GM21447 (cell line): ENCODE measurements around the gene GALR3.
A peak's percentile ranks its signal among the peaks of the same experiment; 100 is the strongest.
"Not testable (repeated sequence)": the region's sequence is repeated elsewhere in the genome, so short reads cannot be mapped to it uniquely, and the experiment has no call there.

ENCODE experiments used
- ATAC-seq: cut with Tn5 transposase; IDR thresholded peaks from one replicate; pipeline ENCODE4 v1.9.1; 2021; ENCODE audit not compliant: unreplicated experiment

Gene GALR3, protein sequence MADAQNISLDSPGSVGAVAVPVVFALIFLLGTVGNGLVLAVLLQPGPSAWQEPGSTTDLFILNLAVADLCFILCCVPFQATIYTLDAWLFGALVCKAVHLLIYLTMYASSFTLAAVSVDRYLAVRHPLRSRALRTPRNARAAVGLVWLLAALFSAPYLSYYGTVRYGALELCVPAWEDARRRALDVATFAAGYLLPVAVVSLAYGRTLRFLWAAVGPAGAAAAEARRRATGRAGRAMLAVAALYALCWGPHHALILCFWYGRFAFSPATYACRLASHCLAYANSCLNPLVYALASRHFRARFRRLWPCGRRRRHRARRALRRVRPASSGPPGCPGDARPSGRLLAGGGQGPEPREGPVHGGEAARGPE

DNA sequence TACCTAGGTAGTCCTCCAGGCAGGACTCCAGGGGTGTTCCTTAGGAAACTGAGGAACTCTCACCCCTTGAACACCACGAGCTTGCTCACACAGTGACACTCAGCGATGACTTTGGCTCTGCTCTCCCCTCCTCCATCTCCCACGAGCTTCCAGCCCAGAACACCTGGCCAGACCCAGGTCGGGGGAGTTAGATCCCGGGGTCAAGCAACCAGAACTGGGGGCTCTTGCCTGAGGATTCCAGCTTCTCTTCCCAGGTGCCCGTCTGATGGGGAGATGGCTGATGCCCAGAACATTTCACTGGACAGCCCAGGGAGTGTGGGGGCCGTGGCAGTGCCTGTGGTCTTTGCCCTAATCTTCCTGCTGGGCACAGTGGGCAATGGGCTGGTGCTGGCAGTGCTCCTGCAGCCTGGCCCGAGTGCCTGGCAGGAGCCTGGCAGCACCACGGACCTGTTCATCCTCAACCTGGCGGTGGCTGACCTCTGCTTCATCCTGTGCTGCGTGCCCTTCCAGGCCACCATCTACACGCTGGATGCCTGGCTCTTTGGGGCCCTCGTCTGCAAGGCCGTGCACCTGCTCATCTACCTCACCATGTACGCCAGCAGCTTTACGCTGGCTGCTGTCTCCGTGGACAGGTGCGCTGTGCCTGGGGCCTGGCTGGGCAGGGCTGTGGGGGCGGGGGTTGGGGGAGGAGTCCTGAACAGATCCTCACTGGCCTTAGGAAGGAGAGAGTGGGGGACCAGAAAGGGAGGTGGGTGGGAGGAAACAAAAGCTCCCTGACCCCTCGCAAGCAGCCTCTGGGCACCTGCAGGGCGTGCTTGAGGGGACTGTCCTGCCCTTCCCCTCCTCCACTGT, at the start of gene GALR3:
GALR3 (plus strand) TSS at position 249 of the 852 bp plus-strand sequence; CDS start at position 274, 25 bp downstream.
- ATAC-seq, result no peak

DNA sequence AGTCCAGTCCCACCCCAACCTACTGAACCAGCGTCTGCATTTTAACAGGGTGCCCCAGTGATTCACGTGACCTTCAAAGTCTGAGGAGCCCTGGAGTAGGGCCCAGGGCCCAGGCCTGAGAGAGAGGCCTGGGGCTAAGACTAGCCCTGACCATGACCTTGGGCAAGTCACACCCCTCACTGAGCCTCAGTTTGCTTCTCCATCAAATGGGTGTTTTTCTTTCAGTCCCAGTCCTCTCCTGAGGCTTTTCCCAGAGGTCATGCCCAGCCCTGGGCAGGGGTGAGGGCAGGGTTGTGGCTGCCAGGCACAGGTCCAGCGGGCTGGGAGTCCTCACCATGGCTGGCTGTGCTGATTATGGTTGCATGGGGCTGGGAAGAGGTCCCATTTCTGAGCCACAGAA, 48.5 kb upstream of the GALR3 start:
- no peak for ATAC-seq

DNA sequence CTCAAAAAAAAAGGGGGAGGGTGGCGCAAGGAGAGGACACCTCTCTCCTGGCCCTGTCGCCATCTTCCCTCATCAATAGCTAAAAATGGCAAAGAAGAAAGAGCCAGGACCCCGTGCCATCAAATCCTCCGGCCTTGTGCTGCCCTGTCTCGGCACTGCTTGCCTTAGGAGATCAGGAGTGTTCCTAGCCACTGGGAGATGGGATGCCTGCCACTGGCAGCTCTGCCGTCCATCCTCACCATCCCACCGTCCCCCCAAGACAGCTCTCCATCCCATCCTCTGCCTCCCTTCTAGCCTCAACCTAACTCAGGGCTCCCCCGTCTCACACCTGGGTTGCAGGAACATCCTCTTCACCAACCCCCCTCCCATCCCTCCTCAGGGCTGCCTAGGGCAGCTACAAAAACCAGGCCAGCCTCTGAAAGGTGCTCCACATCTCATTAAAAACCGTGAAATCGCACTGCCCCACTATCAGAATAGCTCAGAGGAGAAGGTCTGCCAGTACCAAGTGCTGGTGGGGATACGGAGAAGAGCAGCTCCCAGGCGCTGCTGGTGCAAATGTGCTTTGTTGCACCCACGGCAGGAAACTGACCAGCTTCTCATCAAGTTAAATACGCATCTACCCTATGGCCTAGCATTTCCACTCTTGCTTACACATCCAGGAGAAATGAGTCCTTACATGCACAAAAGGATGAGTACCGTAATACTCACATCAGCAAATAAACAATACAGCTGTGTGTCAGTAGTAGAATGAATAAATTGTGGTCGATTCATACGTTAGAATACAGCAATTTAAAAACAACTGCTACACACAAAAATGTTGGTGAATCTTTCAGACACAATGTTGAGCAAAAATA, 47.2 kb upstream of the GALR3 start:
- ATAC-seq, result no peak

DNA sequence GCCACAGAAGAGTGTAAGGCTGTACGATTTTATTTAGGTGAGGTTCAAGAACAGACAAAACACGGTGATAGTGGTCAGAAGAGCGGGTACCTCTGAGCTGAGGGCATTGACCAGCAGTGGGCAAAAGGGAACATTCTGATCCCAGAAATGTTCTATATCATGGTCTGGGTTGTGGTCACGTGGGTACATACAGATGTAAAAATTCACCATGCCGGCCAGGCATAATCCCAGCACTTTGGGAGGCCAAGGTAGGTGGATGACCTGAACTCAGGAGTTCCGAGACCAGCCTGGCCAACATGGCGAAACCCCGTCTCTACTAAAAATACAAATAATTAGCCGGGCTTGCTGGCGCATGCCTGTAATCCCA, 46.6 kb upstream of the GALR3 start:
- ATAC-seq, result no peak

DNA sequence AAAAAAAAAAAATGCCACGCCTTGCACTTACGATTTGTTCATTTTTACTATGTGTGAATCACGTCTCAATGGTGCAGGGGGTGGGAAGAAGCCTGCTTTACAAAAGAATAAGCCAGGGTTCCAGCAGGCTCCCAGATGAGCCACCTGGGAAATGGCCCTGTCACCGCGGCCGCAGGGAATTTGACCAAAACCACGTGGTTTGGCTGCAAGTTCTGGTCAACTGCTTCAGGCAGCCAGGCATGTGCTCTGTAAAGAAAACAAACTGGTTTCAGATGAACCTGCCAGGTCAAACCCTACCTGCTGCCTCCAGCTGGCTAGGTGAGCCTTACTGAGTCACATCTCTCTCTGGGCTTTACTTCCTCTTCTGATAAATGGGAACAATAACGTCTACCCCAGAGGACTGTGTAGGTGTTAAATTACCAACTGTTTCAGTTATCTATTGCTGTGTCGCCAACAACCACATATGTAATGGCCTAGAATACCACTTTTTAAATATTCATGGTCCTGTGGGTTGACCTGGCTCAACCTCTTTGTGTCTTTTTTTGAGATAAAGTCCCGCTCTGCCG, 46.0 kb upstream of the GALR3 start:
- ATAC-seq, result peak; percentile 67

DNA sequence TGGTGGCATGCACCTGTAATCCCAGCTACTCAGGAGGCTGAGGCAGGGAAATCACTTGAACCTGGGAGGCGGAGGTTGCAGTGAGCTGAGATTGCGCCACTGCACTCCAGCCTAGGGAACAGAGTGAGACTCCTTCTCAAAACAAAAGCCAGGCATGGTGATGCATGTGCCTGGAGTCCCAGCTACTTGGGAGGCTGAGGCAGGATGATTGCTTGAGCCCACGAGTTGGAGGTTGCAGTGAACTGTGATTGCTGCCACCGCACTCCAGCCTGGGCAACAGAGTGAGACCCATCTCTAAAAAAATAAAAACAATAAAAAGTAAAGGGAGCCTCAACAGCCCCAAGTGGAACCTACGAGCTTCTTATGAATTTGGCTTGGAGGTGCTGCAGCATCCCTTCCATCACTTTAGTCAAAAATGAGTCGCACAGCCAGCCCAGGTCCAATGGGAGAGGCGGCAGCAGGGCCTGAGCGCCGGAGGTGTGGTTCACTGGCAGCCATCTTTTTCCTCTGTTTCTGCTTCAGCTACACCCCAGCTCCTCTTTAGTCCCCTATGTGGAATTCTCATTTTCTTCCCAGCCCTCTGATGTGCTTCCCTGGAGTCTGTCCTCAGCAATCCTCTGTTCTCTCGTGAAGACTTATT, 44.7 kb upstream of the GALR3 start:
- ATAC-seq, result no peak

DNA sequence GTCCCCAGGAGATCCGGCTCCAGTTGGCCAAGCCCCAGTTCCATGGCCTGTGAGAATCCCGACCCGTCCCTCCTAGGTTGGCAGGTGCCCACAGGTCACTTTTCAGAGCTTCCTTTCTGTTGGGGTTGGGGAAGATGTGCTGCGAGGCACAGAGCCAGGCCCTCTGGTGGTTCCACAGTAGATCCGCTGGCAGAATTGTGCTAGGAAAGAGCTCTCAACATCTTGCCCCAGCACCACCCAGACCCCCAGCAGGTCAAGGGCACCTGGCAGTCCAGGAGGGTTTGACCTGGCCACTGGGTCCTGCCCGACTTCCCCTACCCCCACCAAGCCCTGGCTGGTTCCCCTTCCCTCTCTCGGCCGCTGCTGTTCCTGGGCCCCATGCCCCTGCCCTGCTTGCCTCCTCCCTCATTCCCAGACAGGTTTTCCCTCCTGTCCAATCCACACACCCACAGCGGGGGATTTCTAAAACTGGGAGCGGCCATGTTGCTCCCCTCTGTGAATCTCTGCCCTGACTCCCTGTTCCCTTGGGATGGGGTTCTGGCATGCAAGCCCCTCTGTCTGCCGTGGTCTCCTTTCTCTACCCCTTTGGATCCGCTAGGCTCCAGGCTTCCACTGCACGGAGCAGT, 41.6 kb upstream of the GALR3 start:
- no peak for ATAC-seq

DNA sequence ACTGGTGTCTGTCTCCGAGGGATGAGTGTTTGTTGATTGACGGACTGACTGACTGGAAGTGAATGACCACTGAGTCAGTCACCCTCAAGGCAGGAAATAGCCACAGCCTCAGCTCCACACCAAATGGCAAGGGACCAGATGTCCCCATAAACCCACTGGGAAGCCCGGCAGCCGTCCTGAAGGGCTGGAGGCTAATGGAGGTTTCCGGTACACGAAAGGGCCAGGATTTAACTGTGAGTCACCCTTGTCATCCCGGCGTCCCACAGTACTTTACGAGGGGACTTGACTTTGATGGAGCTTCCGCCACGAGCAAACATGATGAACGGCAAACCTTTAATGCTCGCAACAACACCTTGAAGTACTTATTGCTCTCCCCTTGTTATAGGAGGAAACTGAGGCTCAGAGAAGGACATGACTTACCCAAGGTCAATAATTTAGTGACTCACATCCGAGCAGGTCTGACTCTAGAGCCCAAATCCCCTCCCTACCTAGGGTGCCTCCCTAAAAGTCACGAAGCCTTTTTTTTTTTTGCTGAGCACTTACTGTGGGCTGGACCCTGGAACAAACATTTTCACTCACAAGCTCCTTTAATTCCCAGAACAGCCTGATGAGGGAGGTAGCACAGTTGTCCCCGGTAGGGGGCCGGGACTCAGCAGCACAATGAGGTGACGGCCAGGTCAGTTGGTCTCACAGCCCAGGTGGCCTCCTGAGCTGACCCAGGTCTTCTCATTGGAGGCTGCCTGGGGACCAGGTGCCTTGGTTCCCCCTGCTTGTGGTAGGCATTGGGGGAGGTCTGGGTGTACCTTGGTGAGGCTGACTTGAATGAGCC, 40.6 kb upstream of the GALR3 start:
- ATAC-seq, result no peak

DNA sequence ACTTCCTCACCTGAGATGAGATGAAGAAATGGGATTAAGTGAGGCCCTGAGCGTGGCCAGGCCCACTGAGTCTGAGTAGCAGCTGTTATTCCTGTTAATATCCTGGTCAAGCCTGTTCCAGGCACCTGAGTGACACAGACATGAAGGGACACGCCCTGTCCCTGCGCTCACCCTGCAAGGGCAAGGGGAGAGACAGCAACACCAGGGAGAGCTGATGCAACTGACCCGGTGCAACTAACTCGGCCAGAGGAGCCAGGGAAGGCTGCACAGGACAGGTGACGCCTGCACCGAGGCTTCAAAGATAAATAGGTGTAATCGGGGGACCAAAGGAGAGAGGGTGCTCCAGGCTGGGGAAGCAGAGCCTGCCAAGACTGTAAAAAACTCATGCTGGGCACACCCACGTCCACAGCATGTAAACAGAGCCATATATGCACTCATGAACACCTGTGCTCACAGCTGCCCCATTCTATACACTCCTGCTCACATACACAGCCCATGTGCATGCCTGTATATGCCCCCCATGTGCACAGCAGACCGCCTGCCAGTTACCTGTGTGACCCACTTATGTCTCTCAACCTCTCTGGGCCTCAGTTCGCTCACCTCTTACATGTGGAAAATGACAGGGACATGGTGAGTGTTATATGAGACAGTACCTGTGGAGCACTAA, 38.2 kb upstream of the GALR3 start:
- no peak for ATAC-seq

DNA sequence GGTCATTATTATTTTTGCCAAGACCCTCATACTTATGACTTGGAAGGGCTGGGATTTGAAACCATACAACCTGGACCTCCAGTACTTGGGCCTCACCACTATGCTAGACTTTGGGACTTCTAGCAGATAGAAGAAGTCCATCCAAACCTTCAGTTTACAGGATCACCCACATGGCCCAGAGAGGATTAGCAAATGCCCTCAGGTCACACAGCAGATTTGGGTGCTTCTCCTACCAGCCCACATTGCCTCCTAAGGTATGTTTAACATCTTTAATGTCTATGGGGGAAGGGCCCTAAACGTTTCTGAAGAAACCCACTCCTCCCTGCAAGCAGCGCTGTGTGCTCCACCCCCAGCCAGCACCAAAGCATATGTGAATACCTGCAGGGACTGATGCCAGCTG, 32.9 kb upstream of the GALR3 start:
- ATAC-seq, result no peak

DNA sequence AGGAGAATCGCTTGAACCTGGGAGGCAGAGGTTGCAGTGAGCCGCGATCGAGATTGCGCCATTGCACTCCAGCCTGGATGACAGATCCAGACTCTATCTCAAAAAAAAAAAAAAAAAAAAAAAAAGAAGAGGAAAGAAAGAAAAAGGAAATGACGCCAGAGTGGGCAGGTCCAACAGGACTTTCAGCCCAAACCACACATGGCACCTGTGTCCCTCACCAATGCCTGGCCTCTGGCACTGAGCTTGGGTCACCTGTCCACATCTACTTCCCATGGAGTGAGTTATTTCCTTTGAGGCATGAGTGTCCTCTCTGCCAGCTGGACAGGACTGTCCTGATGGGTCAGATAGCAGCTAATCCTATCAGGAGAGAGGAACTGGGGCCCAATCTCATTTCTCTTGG, 30.7 kb upstream of the GALR3 start:
- ATAC-seq, result no peak

DNA sequence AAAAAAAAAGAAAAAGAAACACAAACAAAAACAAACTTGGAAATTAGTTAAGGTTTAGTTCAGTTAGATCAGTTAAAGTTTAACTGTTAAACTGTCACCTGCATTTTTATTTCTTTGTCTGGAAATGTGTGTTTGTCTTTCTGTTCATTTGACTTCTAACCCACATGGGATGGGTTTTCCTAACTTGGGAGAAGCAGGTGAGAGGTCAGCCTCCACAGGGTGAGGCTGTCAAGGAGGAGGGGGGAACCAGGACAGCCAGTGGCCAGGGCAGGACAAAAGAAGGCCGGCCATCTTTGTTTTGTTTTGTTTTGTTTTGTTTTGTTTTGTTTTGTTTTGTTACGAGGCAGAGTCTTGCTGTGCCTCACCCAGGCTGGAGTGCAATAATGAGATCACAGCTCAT, 28.8 kb upstream of the GALR3 start:
- ATAC-seq, result no peak

DNA sequence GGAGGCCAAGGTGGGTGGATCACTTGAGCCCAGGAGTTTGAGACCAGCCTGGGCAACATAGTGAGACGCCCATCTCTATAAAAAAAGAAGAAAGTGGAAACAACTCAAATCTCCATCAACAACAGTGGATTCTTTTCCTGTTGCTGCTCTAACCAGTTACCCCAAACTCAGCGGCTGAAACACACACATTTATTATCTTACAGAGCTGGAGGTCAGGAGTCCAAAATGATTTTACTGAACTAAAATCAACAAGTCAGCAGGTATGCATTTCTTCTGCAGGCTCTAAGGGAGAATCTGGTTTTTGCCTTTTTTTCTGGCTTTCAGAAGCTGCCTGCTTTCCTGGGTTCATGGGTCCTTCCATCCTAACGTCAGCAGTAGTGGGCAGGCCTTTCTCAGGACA, 27.1 kb upstream of the GALR3 start:
- ATAC-seq, result no peak

DNA sequence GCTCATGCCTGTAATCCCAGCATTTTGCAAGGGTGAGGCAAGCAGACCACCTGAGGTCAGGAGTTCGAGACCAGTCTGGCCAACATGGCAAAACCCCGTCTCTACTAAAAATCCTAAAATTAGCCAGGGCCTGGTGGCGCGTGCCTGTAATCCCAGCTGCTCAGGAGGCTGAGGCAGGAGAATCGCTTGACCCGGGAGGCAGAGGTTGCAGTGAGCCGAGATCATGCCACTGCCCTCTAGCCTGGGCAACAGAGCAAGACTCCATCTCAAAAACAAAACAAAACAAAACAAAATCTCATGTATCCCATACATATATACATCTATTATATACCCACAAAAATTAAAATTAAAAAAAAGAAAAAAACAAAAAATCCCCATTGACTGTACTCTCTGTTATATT, 25.9 kb upstream of the GALR3 start:
- ATAC-seq, result not testable (repeated sequence)

DNA sequence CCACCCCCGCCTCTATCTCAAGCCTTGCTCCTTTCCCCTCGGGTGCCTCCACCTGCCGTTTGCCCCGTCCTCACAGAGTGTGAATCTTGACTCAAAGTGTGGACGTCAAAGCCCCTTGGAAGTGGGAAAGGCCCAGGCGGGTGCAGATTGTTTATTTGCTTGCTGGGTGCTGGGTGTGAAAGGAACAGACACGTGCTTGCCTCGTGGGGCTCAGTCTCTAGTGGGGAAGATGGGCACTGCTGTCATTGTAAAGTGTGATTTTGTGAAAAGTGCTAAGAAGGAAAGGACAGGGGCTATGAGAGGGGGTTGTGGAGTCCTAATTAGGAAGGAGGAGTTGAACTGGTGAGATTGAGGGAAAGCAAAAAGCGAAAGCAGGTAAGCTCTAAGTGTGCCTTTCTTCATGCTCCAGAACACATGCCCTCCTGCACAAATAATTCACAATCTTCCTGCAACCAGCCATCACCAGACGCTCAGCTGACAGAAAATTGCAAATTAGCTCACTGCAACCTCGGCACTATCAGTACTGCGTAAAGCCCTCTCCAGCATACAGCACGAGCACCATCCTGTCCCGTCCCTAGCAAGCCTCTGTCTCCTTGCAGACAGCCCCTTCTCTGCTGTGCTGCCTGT, 25.2 kb upstream of the GALR3 start:
- ATAC-seq, result no peak

DNA sequence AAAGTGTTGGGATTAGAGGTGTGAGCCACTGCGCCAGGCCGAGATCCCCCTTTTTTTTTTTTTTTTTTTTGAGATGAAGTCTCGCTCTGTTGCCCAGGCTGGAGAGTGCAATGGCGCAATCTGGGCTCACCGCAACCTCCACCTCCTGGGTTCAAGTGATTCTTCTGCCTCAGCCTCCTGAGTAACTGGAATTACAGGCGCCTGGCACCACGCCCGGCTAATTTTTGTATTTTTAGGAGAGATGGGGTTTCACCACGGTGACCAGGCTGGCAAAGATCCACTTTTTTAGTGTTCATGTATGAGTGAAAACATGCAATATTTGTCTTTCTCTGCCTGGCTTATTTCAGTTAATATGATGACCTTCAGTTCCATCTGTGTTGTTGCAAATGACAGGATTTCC, 23.2 kb upstream of the GALR3 start:
- ATAC-seq, result not testable (repeated sequence)

DNA sequence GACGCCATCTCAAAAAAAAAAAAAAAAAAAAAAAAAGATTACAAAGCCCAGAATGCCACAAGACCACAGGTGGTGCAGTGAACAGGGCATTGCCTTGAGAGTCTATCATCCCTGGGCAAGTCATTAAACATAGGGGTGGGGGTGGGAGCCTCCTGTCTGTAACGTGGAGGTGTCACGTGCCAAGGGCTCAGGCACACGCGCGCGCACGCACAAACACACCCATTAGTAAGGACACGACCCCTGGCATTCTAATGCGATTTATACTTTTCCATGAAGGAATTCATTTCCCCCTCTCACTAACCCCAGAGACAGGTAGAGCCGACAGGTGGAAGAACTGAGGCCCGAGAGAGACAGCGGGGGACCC, 21.3 kb upstream of the GALR3 start:
- ATAC-seq, result no peak
